Activated T-helper 17 cell treated with anti-CD3 and anti-CD28 coated beads, Interleukin-2, amount 50 U/mL, for 72 hours (primary cell): ENCODE measurements around the gene ASB18. TPM values are rescaled to one million over a fixed set of nuclear protein-coding genes. Genes with fewer than 3 reads are reported as not detected.
"Not testable (repeated sequence)": the region's sequence is repeated elsewhere in the genome, so short reads cannot be mapped to it uniquely, and the experiment has no call there.

Source experiments
- ATAC-seq: fragments of 150-1000 bp; cut with Tn5 transposase; replicated peaks from 2 replicates; pipeline ENCODE4 v1.10.0; 2021; ENCODE audit warnings: mild to moderate bottlenecking, moderate library complexity
- H3K27ac Mint-ChIP-seq: one replicate; pipeline ENCODE4 v1.8.0; 2022; ENCODE audit warnings: mixed read lengths
- H3K27me3 Mint-ChIP-seq: one replicate; pipeline ENCODE4 v1.8.0; 2022; ENCODE audit warnings: mixed read lengths
- H3K36me3 Mint-ChIP-seq: one replicate; pipeline ENCODE4 v1.8.0; 2022; ENCODE audit warnings: low read depth, mild to moderate bottlenecking, mixed read lengths
- H3K4me1 Mint-ChIP-seq: one replicate; pipeline ENCODE4 v1.8.0; 2022; ENCODE audit warnings: mixed read lengths
- H3K4me3 Mint-ChIP-seq: one replicate; pipeline ENCODE4 v1.8.0; 2022; ENCODE audit warnings: mild to moderate bottlenecking, mixed read lengths
- H3K9me3 Mint-ChIP-seq: one replicate; pipeline ENCODE4 v1.8.0; 2022; ENCODE audit warnings: mixed read lengths
- total RNA-seq, 2 donors: library from RNA; stranded (reverse); gene quantifications; one replicate each; pipeline ENCODE4 v1.2.3, GENCODE V29; 2022

Gene ASB18
- total RNA-seq, 2 donors from 2014 or later, result not detected

- peaks cover 34% of the 10 kb centered on the region for H3K27me3 Mint-ChIP-seq
- ATAC-seq, result no peak
- no peak overlapping the region for H3K4me3 Mint-ChIP-seq
- H3K27ac Mint-ChIP-seq, result no peak overlapping the region
- H3K36me3 Mint-ChIP-seq, result no peaks in the 10 kb centered on the region
- H3K4me1 Mint-ChIP-seq, result no peaks in the 10 kb centered on the region
- H3K9me3 Mint-ChIP-seq, result no peaks in the 10 kb centered on the region
These were observed 27.7 kb upstream of the ASB18 start for GRCh38 chr2:236291911-236292310.

DNA sequence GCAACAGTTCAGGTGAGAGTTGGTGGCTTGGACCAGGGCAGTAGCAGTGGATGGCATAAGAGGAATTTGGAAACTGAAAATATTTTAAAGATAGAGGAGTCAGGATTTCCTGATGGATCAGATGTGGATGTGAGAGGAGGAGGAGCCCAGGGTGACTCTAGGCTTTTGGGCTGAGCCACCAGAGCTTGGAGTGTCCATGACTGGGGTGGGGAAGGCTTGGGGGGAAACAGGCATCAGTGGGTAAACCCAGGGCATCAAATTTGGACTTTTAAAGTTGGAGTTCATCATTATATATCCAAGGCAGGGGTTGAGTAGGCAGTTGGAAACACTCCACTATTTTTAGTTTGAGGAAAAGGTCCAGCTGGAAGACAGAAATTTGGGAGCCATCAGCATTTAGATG lies 27.3 kb upstream of the ASB18 start:
- H3K4me1 Mint-ChIP-seq, result no peaks in the 10 kb centered on the region
- H3K9me3 Mint-ChIP-seq, result no peaks in the 10 kb centered on the region
- H3K27ac Mint-ChIP-seq, result no peak overlapping the region
- peaks cover 34% of the 10 kb centered on the region for H3K27me3 Mint-ChIP-seq
- no peak overlapping the region for H3K4me3 Mint-ChIP-seq
- ATAC-seq, result no peak
- no peaks in the 10 kb centered on the region for H3K36me3 Mint-ChIP-seq

- no peak overlapping the region for H3K27ac Mint-ChIP-seq
- no peaks in the 10 kb centered on the region for H3K4me1 Mint-ChIP-seq
- no peak overlapping the region for H3K4me3 Mint-ChIP-seq
- H3K36me3 Mint-ChIP-seq, result no peaks in the 10 kb centered on the region
- H3K9me3 Mint-ChIP-seq, result no peaks in the 10 kb centered on the region
- H3K27me3 Mint-ChIP-seq, result peaks cover 33% of the 10 kb centered on the region
- ATAC-seq, result no peak
These were observed 26.7 kb upstream of the ASB18 start for GRCh38 chr2:236290742-236291425.

DNA sequence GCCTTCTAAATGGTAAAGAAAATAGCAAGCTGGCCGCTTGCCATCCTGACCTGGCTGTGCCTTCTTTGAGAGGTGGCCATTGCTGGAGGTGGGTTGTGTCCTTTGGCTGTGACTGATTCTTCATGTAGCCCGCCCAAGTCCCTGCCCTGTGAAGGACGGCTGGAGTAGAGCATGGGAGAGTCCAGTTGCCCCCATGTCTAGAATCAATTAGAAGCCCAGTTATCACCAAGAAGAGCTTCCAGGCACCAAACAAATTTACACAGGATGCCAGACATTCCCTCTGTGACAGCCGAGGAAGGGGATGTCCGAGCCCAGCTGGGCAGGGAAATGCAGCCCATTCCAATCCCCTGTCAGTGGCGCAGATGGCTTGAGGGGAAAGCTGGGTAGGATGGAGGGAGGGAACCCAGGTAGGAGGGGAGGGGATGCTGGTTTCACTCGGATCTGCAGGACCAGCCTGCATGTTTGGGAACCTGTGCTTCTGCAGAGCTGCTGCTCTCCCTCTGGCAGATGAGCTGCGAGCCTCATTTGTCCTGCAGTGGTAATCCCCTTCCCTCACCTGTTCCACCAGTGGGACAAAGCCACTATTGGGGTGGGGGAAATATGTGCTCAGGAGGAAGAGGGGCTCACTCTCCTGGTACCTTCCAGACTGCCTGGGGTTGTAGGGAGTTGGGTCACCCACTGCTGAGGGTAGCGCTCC lies 25.7 kb upstream of the ASB18 start:
- peaks cover 29% of the 10 kb centered on the region for H3K27me3 Mint-ChIP-seq
- H3K9me3 Mint-ChIP-seq, result no peaks in the 10 kb centered on the region
- H3K4me1 Mint-ChIP-seq, result no peaks in the 10 kb centered on the region
- ATAC-seq, result no peak
- H3K27ac Mint-ChIP-seq, result no peak overlapping the region
- no peak overlapping the region for H3K4me3 Mint-ChIP-seq
- no peaks in the 10 kb centered on the region for H3K36me3 Mint-ChIP-seq

GRCh38 chr2:236288373-236288772 lies 24.2 kb upstream of the ASB18 start:
- H3K36me3 Mint-ChIP-seq, H3K4me3 Mint-ChIP-seq, ATAC-seq, H3K9me3 Mint-ChIP-seq, H3K27ac Mint-ChIP-seq, H3K4me1 Mint-ChIP-seq: not testable (repeated sequence)
- H3K27me3 Mint-ChIP-seq, result peaks cover 29% of the 10 kb centered on the region

DNA sequence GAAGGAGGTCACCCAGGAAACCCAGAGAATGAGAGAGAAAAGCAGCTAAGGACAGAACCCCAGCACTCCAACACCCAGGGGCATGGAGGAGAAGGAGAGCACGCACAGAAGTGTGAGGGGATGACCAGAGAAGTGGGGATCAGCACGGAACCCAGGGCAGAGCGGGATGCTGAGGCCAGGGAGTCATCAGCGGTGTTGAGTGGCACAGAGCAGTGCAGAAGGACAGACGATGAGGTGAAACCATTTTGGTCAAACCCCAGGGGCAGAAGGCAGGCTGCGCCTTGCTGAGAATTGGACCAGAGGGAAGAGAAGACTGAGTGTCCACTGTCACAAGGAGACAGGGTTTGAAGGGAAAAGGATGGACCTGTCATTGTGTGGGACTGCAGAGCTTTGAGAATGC lies 23.4 kb upstream of the ASB18 start:
- ATAC-seq, result no peak
- no peaks in the 10 kb centered on the region for H3K4me1 Mint-ChIP-seq

DNA sequence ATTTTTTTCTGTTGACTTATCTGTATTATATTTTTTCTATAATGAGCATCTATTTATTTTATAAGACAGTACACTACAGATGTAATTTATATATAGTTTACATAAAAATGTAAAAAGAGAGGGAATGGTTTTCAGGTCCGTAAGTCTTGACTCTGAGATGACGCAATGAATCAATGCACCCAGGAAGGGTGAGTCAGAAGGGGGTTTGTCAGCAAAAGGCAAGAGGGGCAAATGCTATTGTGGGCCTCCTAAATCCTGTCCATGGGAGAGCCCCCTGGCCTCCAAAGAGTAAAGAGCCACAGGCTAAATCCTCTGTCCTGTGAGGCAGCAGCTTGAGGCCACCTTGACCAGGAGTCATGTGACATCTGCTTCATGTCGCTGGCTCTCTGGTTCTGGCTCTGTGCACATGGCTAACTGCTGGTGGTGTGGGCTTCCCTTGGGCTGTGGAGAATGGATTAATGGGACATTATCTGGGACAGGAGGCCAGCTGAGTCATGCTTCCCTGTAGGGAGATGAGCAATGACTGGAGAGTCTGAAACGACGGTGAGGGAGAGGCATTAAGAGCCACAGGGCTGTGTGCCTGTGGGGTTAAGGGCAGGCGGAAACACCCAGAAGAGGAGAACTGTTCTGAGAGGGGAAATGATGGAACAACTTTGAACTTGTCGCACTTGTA lies 22.8 kb upstream of the ASB18 start:
- ATAC-seq, result no peak
- Mint-ChIP-seq H3K4me1 (no peaks in the 10 kb centered on the region), H3K9me3 (no peaks in the 10 kb centered on the region), H3K27ac (no peak overlapping the region), H3K36me3 (no peaks in the 10 kb centered on the region), H3K4me3 (no peak overlapping the region), H3K27me3 (peaks cover 32% of the 10 kb centered on the region)

More for the DNA sequence above, 23.4 kb upstream of the ASB18 start:
- H3K27ac Mint-ChIP-seq, result no peak overlapping the region
- H3K4me3 Mint-ChIP-seq, result no peak overlapping the region
- H3K9me3 Mint-ChIP-seq, result no peaks in the 10 kb centered on the region
- peaks cover 29% of the 10 kb centered on the region for H3K27me3 Mint-ChIP-seq
- H3K36me3 Mint-ChIP-seq, result no peaks in the 10 kb centered on the region

GRCh38 chr2:236284208-236284607 lies 20.0 kb upstream of the ASB18 start:
- no peak for ATAC-seq
- Mint-ChIP-seq H3K4me1 (no peaks in the 10 kb centered on the region), H3K27ac (no peak overlapping the region), H3K4me3 (no peak overlapping the region), H3K36me3 (no peaks in the 10 kb centered on the region), H3K27me3 (peaks cover 27% of the 10 kb centered on the region), H3K9me3 (no peaks in the 10 kb centered on the region)

DNA sequence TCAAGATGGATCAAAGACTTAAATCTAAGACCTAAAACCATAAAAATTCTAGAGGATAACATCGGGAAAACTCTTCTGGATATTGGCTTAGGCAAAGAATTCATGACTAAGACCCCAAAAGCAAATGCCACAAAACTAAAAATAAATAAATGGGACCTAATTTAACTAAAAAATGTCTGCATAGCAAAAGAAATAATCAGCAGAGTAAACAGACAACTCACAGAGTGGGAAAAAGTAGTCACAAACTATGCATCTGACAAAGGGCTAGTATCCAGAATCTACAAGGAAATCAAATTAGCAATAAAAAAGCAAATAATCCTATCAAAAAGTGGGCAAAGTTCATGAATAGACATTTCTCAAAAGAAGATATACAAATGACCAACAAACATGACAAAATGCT lies 18.2 kb upstream of the ASB18 start:
- ATAC-seq, result no peak

DNA sequence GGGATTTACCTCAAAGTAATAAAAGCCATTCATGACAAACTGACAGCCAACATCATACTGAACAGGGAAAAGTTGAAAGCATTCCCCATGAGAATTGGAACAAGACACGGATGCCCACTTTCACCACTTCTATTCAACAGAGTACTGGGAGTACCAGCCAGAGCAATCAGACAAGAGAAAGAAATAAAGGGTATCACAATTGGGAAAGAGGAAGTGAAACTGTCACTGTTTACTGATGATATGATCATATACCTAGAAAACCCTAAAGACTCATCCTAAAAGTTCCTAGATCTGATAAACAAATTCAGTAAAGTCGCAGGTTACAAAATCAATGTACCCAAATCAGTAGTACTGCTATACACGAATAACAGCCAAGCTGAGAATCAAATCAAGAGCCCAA lies 17.2 kb upstream of the ASB18 start:
- no peaks in the 10 kb centered on the region for H3K4me1 Mint-ChIP-seq
- H3K27ac Mint-ChIP-seq, result no peak overlapping the region
- H3K9me3 Mint-ChIP-seq, result no peaks in the 10 kb centered on the region
- H3K36me3 Mint-ChIP-seq, result no peaks in the 10 kb centered on the region
- no peak for ATAC-seq
- H3K4me3 Mint-ChIP-seq, result no peak overlapping the region
- H3K27me3 Mint-ChIP-seq, result peaks cover 41% of the 10 kb centered on the region

More for the DNA sequence above, 18.2 kb upstream of the ASB18 start:
- Mint-ChIP-seq H3K4me1 (no peaks in the 10 kb centered on the region), H3K9me3 (no peaks in the 10 kb centered on the region), H3K4me3 (no peak overlapping the region), H3K27me3 (peaks cover 31% of the 10 kb centered on the region), H3K27ac (no peak overlapping the region), H3K36me3 (no peaks in the 10 kb centered on the region)

GRCh38 chr2:236273126-236273525 lies 8.9 kb upstream of the ASB18 start:
- no peaks in the 10 kb centered on the region for H3K9me3 Mint-ChIP-seq
- H3K27me3 Mint-ChIP-seq, result peaks cover 45% of the 10 kb centered on the region
- no peaks in the 10 kb centered on the region for H3K4me1 Mint-ChIP-seq
- H3K36me3 Mint-ChIP-seq, result no peaks in the 10 kb centered on the region
- no peak overlapping the region for H3K4me3 Mint-ChIP-seq
- no peak for ATAC-seq
- no peak overlapping the region for H3K27ac Mint-ChIP-seq

- no peak overlapping the region for H3K27ac Mint-ChIP-seq
- H3K9me3 Mint-ChIP-seq, result no peaks in the 10 kb centered on the region
- ATAC-seq, result no peak
- H3K27me3 Mint-ChIP-seq, result peaks cover 35% of the 10 kb centered on the region
- H3K4me1 Mint-ChIP-seq, result no peaks in the 10 kb centered on the region
- H3K36me3 Mint-ChIP-seq, result no peaks in the 10 kb centered on the region
- H3K4me3 Mint-ChIP-seq, result no peak overlapping the region
These were observed 7.6 kb upstream of the ASB18 start for GRCh38 chr2:236271851-236272250.

- peaks cover 37% of the 10 kb centered on the region for H3K27me3 Mint-ChIP-seq
- H3K36me3 Mint-ChIP-seq, H3K9me3 Mint-ChIP-seq, H3K4me1 Mint-ChIP-seq, ATAC-seq, H3K4me3 Mint-ChIP-seq, H3K27ac Mint-ChIP-seq: not testable (repeated sequence)
These were observed 5.7 kb upstream of the ASB18 start for GRCh38 chr2:236269876-236270275.

DNA sequence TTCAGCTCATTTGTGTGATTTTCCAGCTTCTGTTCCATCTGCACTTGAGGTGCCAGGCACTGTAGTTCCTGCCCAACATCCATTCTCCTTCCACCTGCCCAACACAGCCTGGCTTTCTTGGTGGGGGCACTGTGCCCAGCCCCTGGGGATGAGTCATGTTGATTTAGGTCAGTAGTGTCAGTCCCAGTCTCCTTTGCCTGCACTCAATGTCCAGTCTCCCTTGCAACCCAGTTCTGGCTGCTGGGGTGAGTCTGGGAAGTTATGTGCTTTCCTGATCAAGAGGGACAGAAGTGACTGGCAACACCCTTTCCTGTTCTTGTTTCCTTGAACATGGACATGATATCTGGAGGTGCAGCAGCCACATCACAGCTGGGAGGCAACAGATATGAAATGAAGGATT lies 1.5 kb upstream of the ASB18 start:
- no peak for ATAC-seq

DNA sequence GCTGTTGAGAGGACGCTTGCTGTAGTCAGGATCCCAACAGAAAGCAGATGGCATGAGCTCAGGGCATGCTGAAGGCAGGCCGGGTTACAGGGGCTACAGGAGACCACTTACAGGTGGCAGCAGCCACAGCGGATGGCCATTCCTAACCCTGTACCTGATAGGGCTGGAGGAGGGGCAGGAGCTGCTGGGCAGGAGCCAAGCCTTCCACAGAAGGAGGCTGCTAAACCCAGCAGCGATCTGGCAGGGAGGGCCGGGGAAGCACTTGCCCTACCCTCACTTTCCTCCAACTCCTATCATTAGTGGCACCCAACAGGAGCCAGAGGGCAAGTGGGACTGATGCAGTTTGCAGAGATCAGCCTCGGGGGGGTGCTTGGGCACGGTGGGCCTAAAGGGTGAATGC lies 2.0 kb downstream of the ASB18 start:
- ATAC-seq, result no peak
- Mint-ChIP-seq H3K4me1 (no peaks in the 10 kb centered on the region), H3K27me3 (peaks cover 36% of the 10 kb centered on the region), H3K9me3 (peaks cover 6% of the 10 kb centered on the region), H3K27ac (no peak overlapping the region), H3K4me3 (no peak overlapping the region), H3K36me3 (no peaks in the 10 kb centered on the region)

More for the DNA sequence above, 1.5 kb upstream of the ASB18 start:
- H3K36me3 Mint-ChIP-seq, result no peaks in the 10 kb centered on the region
- H3K4me3 Mint-ChIP-seq, result no peak overlapping the region
- H3K27me3 Mint-ChIP-seq, result peaks cover 26% of the 10 kb centered on the region
- H3K9me3 Mint-ChIP-seq, result peaks cover 6% of the 10 kb centered on the region
- no peak overlapping the region for H3K27ac Mint-ChIP-seq
- H3K4me1 Mint-ChIP-seq, result no peaks in the 10 kb centered on the region
